ENCODE measurements around the gene STAC3.
A peak's percentile ranks its signal among the peaks of the same experiment; 100 is the strongest.

STAC3 gene

DNA sequence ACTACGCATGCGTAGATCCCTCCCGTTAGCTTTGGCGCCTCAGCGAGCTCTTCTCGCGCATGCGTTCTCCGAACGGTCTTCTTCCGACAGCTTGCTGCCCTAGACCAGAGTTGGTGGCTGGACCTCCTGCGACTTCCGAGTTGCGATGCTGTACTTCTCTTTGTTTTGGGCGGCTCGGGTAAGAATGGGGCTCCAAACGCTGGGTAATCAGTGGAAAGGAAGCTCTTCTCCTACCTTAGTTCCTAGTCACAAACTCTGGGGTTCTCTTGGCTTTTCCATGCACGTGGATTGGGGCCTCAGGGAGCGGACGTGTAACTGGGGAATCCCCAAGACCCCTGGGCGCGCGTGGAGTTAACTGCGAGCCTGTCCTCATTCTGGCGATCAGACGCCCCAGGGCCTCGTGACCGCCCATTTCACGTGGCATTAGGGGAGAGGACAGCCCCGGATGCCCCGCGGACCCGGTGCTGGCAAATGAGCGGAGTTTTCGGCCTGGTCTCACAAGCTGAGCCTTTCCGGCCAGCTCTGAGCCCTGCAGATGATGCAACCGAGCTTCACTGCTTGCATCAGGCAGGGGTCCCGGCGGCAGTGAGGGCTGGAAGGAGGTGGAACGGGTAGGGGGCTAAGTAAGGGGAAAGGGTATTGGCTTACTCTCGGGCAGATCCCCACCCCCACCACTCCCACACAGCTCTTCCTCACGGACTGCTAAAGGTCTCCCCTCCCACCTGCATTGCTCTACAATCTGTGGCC, 21.2 kb downstream of the STAC3 start, which contains the start of gene SHMT2:
Gene SHMT2 (plus strand): TSS at position 78 of the 747 bp plus-strand sequence. CDS start 68 bp downstream, at position 146.
- DNase-seq (ENCODE audit: low read depth) = peak; percentile 96
- TF ChIP-seq, protein P1, sequence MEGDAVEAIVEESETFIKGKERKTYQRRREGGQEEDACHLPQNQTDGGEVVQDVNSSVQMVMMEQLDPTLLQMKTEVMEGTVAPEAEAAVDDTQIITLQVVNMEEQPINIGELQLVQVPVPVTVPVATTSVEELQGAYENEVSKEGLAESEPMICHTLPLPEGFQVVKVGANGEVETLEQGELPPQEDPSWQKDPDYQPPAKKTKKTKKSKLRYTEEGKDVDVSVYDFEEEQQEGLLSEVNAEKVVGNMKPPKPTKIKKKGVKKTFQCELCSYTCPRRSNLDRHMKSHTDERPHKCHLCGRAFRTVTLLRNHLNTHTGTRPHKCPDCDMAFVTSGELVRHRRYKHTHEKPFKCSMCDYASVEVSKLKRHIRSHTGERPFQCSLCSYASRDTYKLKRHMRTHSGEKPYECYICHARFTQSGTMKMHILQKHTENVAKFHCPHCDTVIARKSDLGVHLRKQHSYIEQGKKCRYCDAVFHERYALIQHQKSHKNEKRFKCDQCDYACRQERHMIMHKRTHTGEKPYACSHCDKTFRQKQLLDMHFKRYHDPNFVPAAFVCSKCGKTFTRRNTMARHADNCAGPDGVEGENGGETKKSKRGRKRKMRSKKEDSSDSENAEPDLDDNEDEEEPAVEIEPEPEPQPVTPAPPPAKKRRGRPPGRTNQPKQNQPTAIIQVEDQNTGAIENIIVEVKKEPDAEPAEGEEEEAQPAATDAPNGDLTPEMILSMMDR (conservative IDR thresholded peaks at IDR 0.05; ENCODE audit: low read length) = no peak
- peak within 1 kb of the TSS; percentile 97 for H3K4me3 ChIP-seq (ENCODE audit: low read length)

DNA sequence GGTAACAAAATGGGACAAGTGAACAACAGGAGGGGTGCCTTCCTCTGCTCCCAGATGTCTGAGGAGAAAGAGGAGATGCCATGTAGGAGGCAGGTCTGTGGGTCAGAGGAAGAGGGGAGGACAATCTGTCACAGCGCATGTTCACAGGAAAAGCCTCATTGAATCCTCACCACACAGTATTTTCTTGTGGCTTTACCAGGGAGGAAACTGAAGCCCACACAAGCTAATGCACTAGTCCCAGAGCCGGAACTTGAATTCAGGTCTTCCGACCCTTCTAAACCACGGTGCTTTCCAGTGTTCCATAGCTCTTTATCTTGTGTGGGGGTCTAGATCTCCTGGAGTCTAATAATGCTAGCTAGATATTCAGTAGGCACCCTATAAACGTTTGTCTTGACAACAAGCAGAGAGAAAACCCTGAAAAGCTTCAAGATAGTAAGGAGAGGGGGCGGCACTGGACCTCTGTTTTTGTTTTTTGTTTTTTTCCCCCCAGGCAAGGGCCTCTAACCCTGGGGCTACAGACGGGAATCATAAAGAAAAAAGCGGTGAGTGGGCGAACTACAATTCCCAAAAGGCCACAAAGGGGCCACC, 21.8 kb downstream of the STAC3 start:
- peak; percentile 47 for DNase-seq (ENCODE audit: low read depth)
- TF ChIP-seq, protein P1 (conservative IDR thresholded peaks at IDR 0.05; ENCODE audit: low read length) = no peak
- peak overlapping the region; percentile 97 for H3K4me3 ChIP-seq (ENCODE audit: low read length)

DNA sequence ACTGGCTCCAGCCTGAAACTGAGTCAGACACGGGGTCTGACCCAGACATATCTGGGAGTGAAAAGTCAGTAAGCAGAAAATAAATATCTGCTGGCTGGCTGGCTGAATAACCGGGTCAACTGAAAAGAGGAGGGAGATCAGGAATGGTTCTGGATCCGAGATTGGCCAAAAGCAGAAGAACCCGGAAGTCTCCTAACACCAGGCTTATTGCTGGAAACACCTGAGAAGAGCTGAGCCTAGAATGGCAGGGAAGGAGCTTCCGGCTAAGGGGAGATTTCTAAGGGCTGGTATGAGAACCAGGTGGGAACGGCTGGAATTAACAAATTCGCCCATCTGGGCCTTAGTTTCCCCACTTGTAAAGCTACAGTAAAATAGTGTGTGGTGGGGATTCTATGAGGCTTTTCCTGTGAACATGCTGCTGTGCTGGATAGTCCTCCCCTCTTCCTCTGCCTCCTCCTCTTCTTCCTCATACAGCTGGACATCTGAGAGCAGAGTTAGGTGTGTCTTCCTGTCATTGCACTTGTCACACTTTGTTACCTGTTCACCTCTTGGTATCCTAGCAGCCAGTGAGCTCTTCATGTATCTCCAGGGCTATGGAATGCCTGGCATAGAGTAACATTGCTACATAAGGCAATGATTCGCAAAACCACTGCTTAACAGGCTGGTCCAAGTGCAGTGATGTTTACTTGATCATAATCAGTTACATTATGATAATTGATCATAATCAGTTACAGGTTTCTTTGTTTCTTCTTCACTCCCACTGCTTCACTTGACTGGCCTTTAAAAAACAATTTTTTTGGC, 23.5 kb downstream of the STAC3 start:
- TF ChIP-seq, protein P1 (conservative IDR thresholded peaks at IDR 0.05; ENCODE audit: low read length) = no peak
- DNase-seq (ENCODE audit: low read depth) = peak; percentile 50
- no peak overlapping the region for H3K4me3 ChIP-seq (ENCODE audit: low read length)

DNA sequence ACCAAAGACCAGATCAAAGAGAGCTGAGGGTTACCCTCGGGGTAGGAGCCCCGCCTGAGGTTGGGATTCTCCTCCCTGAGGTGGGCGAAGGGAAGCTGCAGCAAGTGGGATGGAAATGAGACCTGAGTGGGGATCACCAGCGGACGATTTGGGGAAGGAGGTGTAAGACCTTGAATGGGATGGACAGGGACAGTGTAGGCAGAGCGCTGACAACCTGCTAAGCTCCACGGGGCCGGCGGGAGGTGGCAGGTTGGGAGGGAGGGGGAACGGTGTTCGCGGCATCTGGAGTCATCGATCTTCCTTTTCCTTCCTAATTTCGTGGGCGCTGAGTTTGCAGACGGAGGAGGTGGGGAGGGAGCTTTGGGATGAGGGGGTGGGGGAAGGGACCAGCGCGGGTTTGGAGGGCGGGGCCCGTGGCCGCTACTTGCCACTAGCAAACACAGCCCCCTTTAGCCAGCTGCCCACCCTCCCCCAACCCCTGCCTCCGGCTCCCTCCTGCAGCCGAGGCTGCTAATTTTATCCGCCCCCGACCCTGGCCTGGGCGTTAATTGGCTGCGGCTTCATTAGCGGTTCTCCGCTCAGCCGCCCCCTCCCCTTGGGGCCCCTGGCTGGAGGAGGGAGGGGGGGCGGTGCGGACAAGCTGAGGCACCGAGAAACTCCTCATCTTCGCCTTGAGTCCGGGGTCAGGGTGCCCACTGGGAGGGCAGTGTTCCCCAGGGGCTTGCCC, 24.2 kb downstream of the STAC3 start:
- DNase-seq (ENCODE audit: low read depth) = no peak
- no peak overlapping the region for H3K4me3 ChIP-seq (ENCODE audit: low read length)
- TF ChIP-seq, protein P1 (conservative IDR thresholded peaks at IDR 0.05; ENCODE audit: low read length) = no peak

DNA sequence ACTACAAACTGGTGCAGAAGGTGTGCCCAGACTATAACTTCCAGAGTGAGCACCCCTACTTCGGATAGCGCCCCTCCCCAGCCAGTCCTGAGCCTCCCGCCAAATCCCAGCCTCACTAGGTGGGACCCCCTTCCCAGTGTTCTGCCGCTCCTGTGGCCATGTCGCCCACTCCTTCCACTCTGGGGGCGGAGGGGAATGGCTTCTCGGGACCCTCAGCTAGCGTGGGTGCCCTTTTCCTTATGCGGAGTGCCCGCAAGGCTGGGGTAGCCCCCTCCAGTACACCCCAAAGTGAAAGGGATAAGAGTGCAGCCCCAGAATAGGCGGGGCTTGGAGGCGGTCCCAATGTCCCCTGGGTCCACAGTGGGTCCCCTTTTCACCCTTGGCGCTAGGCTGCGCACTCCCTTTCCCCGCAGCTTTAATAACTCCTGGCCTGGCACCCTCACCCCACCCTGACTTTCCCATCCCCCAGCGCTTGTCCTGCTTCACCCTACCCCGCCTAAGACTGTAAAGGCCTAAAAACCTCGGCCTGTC, 25.2 kb downstream of the STAC3 start:
- H3K4me3 ChIP-seq (ENCODE audit: low read length) = no peak overlapping the region
- DNase-seq (ENCODE audit: low read depth) = no peak
- TF ChIP-seq, protein P1 (conservative IDR thresholded peaks at IDR 0.05; ENCODE audit: low read length) = no peak

DNA sequence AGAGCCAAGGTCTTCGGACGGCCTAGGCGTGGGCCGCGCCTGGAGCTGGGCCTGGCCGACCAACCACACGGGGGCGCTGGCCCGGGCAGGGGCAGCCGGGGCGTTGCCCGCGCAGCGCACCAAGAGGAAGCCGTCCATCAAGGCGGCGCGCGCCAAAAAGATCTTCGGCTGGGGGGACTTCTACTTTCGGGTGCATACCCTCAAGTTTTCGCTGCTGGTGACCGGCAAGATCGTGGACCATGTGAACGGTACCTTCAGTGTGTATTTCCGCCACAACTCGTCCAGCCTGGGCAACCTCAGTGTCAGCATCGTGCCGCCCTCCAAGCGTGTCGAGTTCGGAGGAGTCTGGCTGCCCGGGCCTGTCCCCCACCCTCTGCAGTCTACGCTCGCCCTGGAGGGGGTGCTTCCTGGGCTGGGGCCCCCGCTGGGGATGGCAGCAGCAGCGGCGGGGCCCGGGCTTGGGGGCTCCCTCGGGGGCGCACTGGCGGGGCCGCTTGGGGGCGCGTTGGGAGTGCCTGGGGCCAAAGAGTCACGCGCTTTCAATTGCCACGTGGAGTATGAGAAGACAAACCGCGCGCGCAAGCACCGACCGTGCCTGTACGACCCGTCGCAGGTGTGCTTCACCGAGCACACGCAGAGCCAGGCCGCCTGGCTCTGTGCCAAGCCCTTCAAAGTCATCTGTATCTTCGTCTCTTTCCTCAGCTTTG, 25.9 kb downstream of the STAC3 start:
- TF ChIP-seq, protein P1 (conservative IDR thresholded peaks at IDR 0.05; ENCODE audit: low read length) = peak; percentile 21; the same call in 1 of the 2 replicates
- no peak for DNase-seq (ENCODE audit: low read depth)
- no peak overlapping the region for H3K4me3 ChIP-seq (ENCODE audit: low read length)

Measured in AG10803 (cell line).